ENCODE measurements around the gene GRIA1.

Gene GRIA1

GRCh38 chr5:153613672-153614071 is 123.2 kb downstream of the GRIA1 start:
- Histone ChIP-seq H3K9me3 (ENCODE audit: severe bottlenecking) (no peaks in the 10 kb centered on the region), H3K4me3 (ENCODE audit: severe bottlenecking) (no peak overlapping the region), H3K36me3 (ENCODE audit: low read depth) (no peaks in the 10 kb centered on the region), H3K4me1 (ENCODE audit: insufficient read depth, poor library complexity, severe bottlenecking) (peaks cover 7% of the 10 kb centered on the region), H3K27me3 (ENCODE audit: insufficient read depth, poor library complexity, severe bottlenecking) (no peaks in the 10 kb centered on the region), H3K27ac (ENCODE audit: poor library complexity, severe bottlenecking) (no peak overlapping the region)
- ATAC-seq (ENCODE audit: low read depth) (no peak), DNase-seq (ENCODE audit: low spot score) (no peak)
- TF ChIP-seq CTCF (IDR thresholded peaks at IDR 0.05; ENCODE audit: poor library complexity, severe bottlenecking) = no peak

- H3K36me3 ChIP-seq (ENCODE audit: low read depth) = no peaks in the 10 kb centered on the region
- ATAC-seq (ENCODE audit: low read depth) (no peak), DNase-seq (ENCODE audit: low spot score) (no peak)
- H3K27me3 ChIP-seq (ENCODE audit: insufficient read depth, poor library complexity, severe bottlenecking) = no peaks in the 10 kb centered on the region
- H3K4me1 ChIP-seq (ENCODE audit: insufficient read depth, poor library complexity, severe bottlenecking) = peaks cover 25% of the 10 kb centered on the region
- H3K27ac ChIP-seq (ENCODE audit: poor library complexity, severe bottlenecking) = no peak overlapping the region
- H3K4me3 ChIP-seq (ENCODE audit: severe bottlenecking) = no peak overlapping the region
- TF ChIP-seq CTCF (IDR thresholded peaks at IDR 0.05; ENCODE audit: poor library complexity, severe bottlenecking) = no peak
- H3K9me3 ChIP-seq (ENCODE audit: severe bottlenecking) = no peaks in the 10 kb centered on the region
Measured at GRCh38 chr5:153617190-153617589, 126.7 kb downstream of the GRIA1 start.

- TF ChIP-seq CTCF (IDR thresholded peaks at IDR 0.05; ENCODE audit: poor library complexity, severe bottlenecking) = no peak
- no peak for DNase-seq (ENCODE audit: low spot score)
- Histone ChIP-seq H3K27ac (ENCODE audit: poor library complexity, severe bottlenecking) (peak overlapping the region; percentile 63), H3K4me3 (ENCODE audit: severe bottlenecking) (no peak overlapping the region), H3K4me1 (ENCODE audit: insufficient read depth, poor library complexity, severe bottlenecking) (peaks cover 20% of the 10 kb centered on the region), H3K9me3 (ENCODE audit: severe bottlenecking) (no peaks in the 10 kb centered on the region), H3K27me3 (ENCODE audit: insufficient read depth, poor library complexity, severe bottlenecking) (no peaks in the 10 kb centered on the region), H3K36me3 (ENCODE audit: low read depth) (no peaks in the 10 kb centered on the region)
- ATAC-seq (ENCODE audit: low read depth) = no peak
Measured at GRCh38 chr5:153618307-153618706, 127.8 kb downstream of the GRIA1 start.

DNA sequence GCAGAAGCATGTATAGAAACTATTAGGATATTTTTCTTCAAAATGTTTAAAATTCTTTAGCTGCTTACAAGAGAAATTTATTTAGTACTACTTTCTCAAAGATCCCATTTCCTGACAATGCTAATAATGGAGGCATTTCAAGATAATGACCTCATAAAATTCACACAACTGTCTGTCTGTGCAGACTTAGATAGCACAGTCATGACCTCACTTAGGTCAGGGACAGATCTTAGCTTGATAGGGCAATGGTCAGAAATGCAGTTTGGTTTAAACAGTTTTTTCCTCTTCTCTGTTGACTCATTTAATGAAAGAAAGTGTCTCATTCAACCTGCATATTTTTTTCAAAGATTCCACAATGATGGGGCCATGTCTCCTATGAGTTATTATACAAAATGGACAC is 128.4 kb downstream of the GRIA1 start:
- Histone ChIP-seq H3K4me1 (ENCODE audit: insufficient read depth, poor library complexity, severe bottlenecking) (peaks cover 23% of the 10 kb centered on the region), H3K36me3 (ENCODE audit: low read depth) (no peaks in the 10 kb centered on the region), H3K4me3 (ENCODE audit: severe bottlenecking) (no peak overlapping the region), H3K27me3 (ENCODE audit: insufficient read depth, poor library complexity, severe bottlenecking) (no peaks in the 10 kb centered on the region), H3K27ac (ENCODE audit: poor library complexity, severe bottlenecking) (peak overlapping the region; percentile 63), H3K9me3 (ENCODE audit: severe bottlenecking) (no peaks in the 10 kb centered on the region)
- no peak for TF ChIP-seq CTCF (IDR thresholded peaks at IDR 0.05; ENCODE audit: poor library complexity, severe bottlenecking)
- DNase-seq (ENCODE audit: low spot score) (no peak), ATAC-seq (ENCODE audit: low read depth) (no peak)

DNA sequence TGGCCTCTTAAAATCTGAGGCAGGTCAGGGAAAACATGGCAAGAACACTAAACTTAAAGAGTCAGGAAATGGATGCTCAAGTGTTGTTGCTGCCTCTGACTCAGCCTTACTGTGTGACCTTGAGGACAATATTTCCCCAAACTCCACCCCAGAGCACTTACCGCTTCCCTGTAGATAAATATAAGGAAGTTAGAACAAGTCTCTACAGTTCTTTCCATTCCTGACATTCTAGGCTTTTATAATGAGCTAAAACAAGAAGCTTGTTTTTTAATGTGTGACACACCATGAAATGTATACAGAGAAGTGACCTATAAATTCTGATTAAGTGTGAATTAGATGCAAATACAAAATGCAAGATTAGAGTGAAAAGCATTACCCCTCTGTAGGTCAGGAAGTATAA is 129.3 kb downstream of the GRIA1 start:
- Histone ChIP-seq H3K36me3 (ENCODE audit: low read depth) (no peaks in the 10 kb centered on the region), H3K4me3 (ENCODE audit: severe bottlenecking) (no peak overlapping the region), H3K9me3 (ENCODE audit: severe bottlenecking) (no peaks in the 10 kb centered on the region), H3K27ac (ENCODE audit: poor library complexity, severe bottlenecking) (peak overlapping the region; percentile 63), H3K4me1 (ENCODE audit: insufficient read depth, poor library complexity, severe bottlenecking) (peaks cover 29% of the 10 kb centered on the region), H3K27me3 (ENCODE audit: insufficient read depth, poor library complexity, severe bottlenecking) (no peaks in the 10 kb centered on the region)
- ATAC-seq (ENCODE audit: low read depth) = peak; percentile 90
- DNase-seq (ENCODE audit: low spot score) = no peak
- TF ChIP-seq CTCF (IDR thresholded peaks at IDR 0.05; ENCODE audit: poor library complexity, severe bottlenecking) = no peak
